Esophagus squamous epithelium (tissue), 5 donors: ENCODE results near the gene MYH7. TPM values are rescaled to one million over a fixed set of nuclear protein-coding genes. Genes with fewer than 3 reads are reported as not detected.

Experiments
- DNase-seq: peaks from one replicate; lab custom pipeline; 2025; lab: John Stamatoyannopoulos, UW
- H3K27ac ChIP-seq, 4 donors: fragments of 200-600 bp; sonication (generic); one replicate each; pipeline ENCODE4 v1.5.1; 2016 to 2019; ENCODE audit warnings: mild to moderate bottlenecking in 1 of 4
- H3K27me3 ChIP-seq, 4 donors: fragments of 200-600 bp; sonication (generic); 1 replicate in 3 of 4; 2 replicates in 1 of 4; pipeline versions ENCODE4 v1.5.1 to v1.6.0; 2017 to 2021; ENCODE audit warnings: antibody characterized with exemption in 1 of 4
- H3K36me3 ChIP-seq, 3 donors: fragments of 200-600 bp; sonication (generic); one replicate each; pipeline ENCODE4 v1.5.1; 2016 to 2019
- H3K4me1 ChIP-seq, 3 donors: fragments of 200-600 bp; sonication (generic); one replicate each; pipeline ENCODE4 v1.5.1; 2017 to 2019
- H3K4me3 ChIP-seq, 4 donors: fragments of 200-600 bp; sonication (generic); 1 replicate in 3 of 4; 2 replicates in 1 of 4; pipeline ENCODE4 v1.5.1; 2016 to 2019; ENCODE audit warnings: mild to moderate bottlenecking in 2 of 4, moderate library complexity in 1 of 4
- H3K9me3 ChIP-seq, 3 donors: fragments of 200-600 bp; sonication (generic); one replicate each; pipeline ENCODE4 v1.5.1; 2016 to 2019
- CTCF ChIP-seq, 6 experiments: fragments of 450-650 bp in 4 of 6; fragments of 200-600 bp in 2 of 6; sonication (generic) in 2 of 6; IDR thresholded peaks; one replicate each; pipeline ENCODE4 v1.5.1; 2016 to 2019; ENCODE audit warnings: antibody characterized with exemption in 6 of 6, mild to moderate bottlenecking in 4 of 6, moderate library complexity in 4 of 6
- POLR2A ChIP-seq, 4 donors: fragments of 450-650 bp; IDR thresholded peaks; one replicate each; pipeline ENCODE4 v1.6.1; 2017; ENCODE audit warnings: antibody characterized with exemption in 4 of 4, mild to moderate bottlenecking in 4 of 4, moderate library complexity in 3 of 4
- WGBS, 2 donors: methylation state at CpG; one replicate each; pipeline ENCODE4 v1.1.5; 2018; 5-methylcytosine and 5-hydroxymethylcytosine counted together
- intact Hi-C: fragments of 100-400 bp; cut with DNase I; formaldehyde crosslinking; loops from one replicate; pipeline ENCODE4 v1.15.0; 2022
- total RNA-seq, 4 donors: library from RNA; depleted of rRNA; stranded (reverse); fragments of >200 nt; gene quantifications; one replicate each; pipeline ENCODE4 v1.1.0, GENCODE V29; 2016
- donor health status: DM: yes; HTN: yes; CAD: no.

The MYH7 gene
- total RNA-seq, 4 donors from 2014 or later, result not detected

- no peak overlapping the region for H3K27ac ChIP-seq
- H3K9me3 ChIP-seq, result no peaks in the 10 kb centered on the region
- no peaks in the 10 kb centered on the region for H3K27me3 ChIP-seq
- intact Hi-C loops, result no loop called here
- no peak overlapping the region for H3K4me3 ChIP-seq
- peaks cover 0 to 23% (median 6%) of the 10 kb centered on the region in 3 donors for H3K4me1 ChIP-seq
- no peaks in the 10 kb centered on the region for H3K36me3 ChIP-seq
- 65 to 73% methylated on average over 6 of the region's 6 CpGs for whole genome bisulfite sequencing, 2 donors
- TF ChIP-seq CTCF (IDR thresholded peaks at IDR 0.05), result no peak
- TF ChIP-seq POLR2A (IDR thresholded peaks at IDR 0.05), result no peak
- no peak for DNase-seq
Observed at GRCh38 chr14:23443881-23444280, 8.4 kb upstream of the MYH7 start.

- Histone ChIP-seq H3K36me3 (no peaks in the 10 kb centered on the region), H3K4me1 (peaks cover 0 to 23% (median 6%) of the 10 kb centered on the region in 3 donors), H3K4me3 (no peak overlapping the region), H3K9me3 (no peaks in the 10 kb centered on the region), H3K27me3 (no peaks in the 10 kb centered on the region), H3K27ac (no peak overlapping the region)
- intact Hi-C loops, result no loop called here
- DNase-seq, result no peak
- TF ChIP-seq CTCF (IDR thresholded peaks at IDR 0.05) (no peak), POLR2A (IDR thresholded peaks at IDR 0.05) (no peak)
- WGBS, 2 donors, result 68 to 77% methylated on average over 8 to 10 of the region's 11 CpGs
Observed at GRCh38 chr14:23443411-23443812, 8.0 kb upstream of the MYH7 start.

GRCh38 chr14:23442721-23443356 lies 7.4 kb upstream of the MYH7 start:
- DNase-seq, result no peak
- intact Hi-C loops, result no loop called here

GRCh38 chr14:23441076-23441475 lies 5.6 kb upstream of the MYH7 start:
- intact Hi-C loops, result no loop called here

More at GRCh38 chr14:23442721-23443356, 7.4 kb upstream of the MYH7 start:
- WGBS, 2 donors, result 78 to 81% methylated on average over 4 to 8 of the region's 9 CpGs
- H3K4me3 ChIP-seq, result no peak overlapping the region
- no peak overlapping the region for H3K27ac ChIP-seq
- H3K36me3 ChIP-seq, result no peaks in the 10 kb centered on the region
- TF ChIP-seq CTCF (IDR thresholded peaks at IDR 0.05) (no peak), POLR2A (IDR thresholded peaks at IDR 0.05) (no peak)
- no peaks in the 10 kb centered on the region for H3K27me3 ChIP-seq
- no peaks in the 10 kb centered on the region for H3K9me3 ChIP-seq
- peaks cover 0 to 20% (median 6%) of the 10 kb centered on the region in 3 donors for H3K4me1 ChIP-seq

More at GRCh38 chr14:23441076-23441475, 5.6 kb upstream of the MYH7 start:
- no peak for TF ChIP-seq POLR2A (IDR thresholded peaks at IDR 0.05)
- no peak for TF ChIP-seq CTCF (IDR thresholded peaks at IDR 0.05)
- no peak for DNase-seq
- no peak overlapping the region for H3K27ac ChIP-seq
- H3K4me1 ChIP-seq, result peaks cover 0 to 3% (median 0%) of the 10 kb centered on the region in 3 donors
- whole genome bisulfite sequencing, 2 donors, result 7 to 18% methylated on average over 1 of the region's 1 CpG
- no peaks in the 10 kb centered on the region for H3K27me3 ChIP-seq
- no peak overlapping the region for H3K4me3 ChIP-seq
- no peaks in the 10 kb centered on the region for H3K9me3 ChIP-seq
- no peaks in the 10 kb centered on the region for H3K36me3 ChIP-seq
